OCI-LY1 (cell line): ENCODE measurements around the gene OPN1MW.

ENCODE experiments used
- CTCF ChIP-seq: fragments of 200-600 bp; sonication (generic), shearing (Covaris generic); IDR thresholded peaks from 2 replicates; pipeline ENCODE4 v1.5.1; 2017; ENCODE audit warnings: mild to moderate bottlenecking, antibody characterized with exemption, low read length, moderate library complexity, mixed read lengths
- EZH2 ChIP-seq: fragments of 200-600 bp; sonication (generic), shearing (Covaris generic); IDR thresholded peaks from 2 replicates; pipeline ENCODE4 v1.8.0; 2017; ENCODE audit warnings: borderline replicate concordance, mixed run types, mild to moderate bottlenecking, antibody characterized with exemption, low read length, moderate library complexity, mixed read lengths

DNA sequence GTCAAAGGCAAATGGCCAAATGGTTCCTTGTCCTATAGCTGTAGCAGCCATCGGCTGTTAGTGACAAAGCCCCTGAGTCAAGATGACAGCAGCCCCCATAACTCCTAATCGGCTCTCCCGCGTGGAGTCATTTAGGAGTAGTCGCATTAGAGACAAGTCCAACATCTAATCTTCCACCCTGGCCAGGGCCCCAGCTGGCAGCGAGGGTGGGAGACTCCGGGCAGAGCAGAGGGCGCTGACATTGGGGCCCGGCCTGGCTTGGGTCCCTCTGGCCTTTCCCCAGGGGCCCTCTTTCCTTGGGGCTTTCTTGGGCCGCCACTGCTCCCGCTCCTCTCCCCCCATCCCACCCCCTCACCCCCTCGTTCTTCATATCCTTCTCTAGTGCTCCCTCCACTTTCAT, 42.2 kb upstream of the OPN1MW start:
- TF ChIP-seq CTCF (no peak), EZH2 (no peak)
